Breast epithelium (tissue), 4 donors: ENCODE measurements around the gene RALY. TPM values are rescaled to one million over a fixed set of nuclear protein-coding genes. Genes with fewer than 3 reads are reported as not detected.

Experiments used
- DNase-seq, 2 donors: peaks; one replicate each; pipeline ENCODE4 v3.0.0-alpha.2; 2019; ENCODE audit warnings: low spot score in 2 of 2
- H3K27ac ChIP-seq, 2 donors: fragments of 200-600 bp; sonication (generic) in 1 of 2; one replicate each; pipeline ENCODE4 v1.5.1; 2016 to 2019; ENCODE audit warnings: mild to moderate bottlenecking in 1 of 2
- H3K27me3 ChIP-seq, 2 donors: fragments of 200-600 bp; sonication (generic) in 1 of 2; one replicate each; pipeline versions ENCODE4 v1.5.1 to v1.6.0; 2017 to 2019; ENCODE audit warnings: control low read depth in 1 of 2, mild to moderate bottlenecking in 1 of 2
- H3K36me3 ChIP-seq: fragments of 200-600 bp; one replicate; pipeline ENCODE4 v1.5.1; 2019
- H3K4me1 ChIP-seq, 2 donors: fragments of 200-600 bp; sonication (generic); one replicate each; pipeline ENCODE4 v1.5.1; 2016 to 2019; ENCODE audit warnings: control low read depth in 1 of 2
- H3K4me3 ChIP-seq, 3 donors: fragments of 200-600 bp; sonication (generic); 1 replicate in 2 of 3; 2 replicates in 1 of 3; pipeline ENCODE4 v1.5.1; 2016 to 2019; ENCODE audit warnings: mild to moderate bottlenecking in 3 of 3, moderate library complexity in 2 of 3
- H3K9me3 ChIP-seq, 2 donors: fragments of 200-600 bp; sonication (generic) in 1 of 2; one replicate each; pipeline ENCODE4 v1.5.1; 2016 to 2019; ENCODE audit warnings: control low read depth in 1 of 2
- POLR2A ChIP-seq: fragments of 450-650 bp; IDR thresholded peaks from one replicate; pipeline ENCODE4 v1.6.1; 2016; ENCODE audit warnings: antibody characterized with exemption, mild to moderate bottlenecking, moderate library complexity
- POLR2AphosphoS5 ChIP-seq, 3 donors: sonication (generic); formaldehyde crosslinking; IDR thresholded peaks; one replicate each; pipeline ENCODE4 v1.6.1; 2017; ENCODE audit warnings: antibody characterized with exemption in 3 of 3
- intact Hi-C: fragments of 100-400 bp; cut with DNase I; formaldehyde crosslinking; loops from one replicate; pipeline ENCODE4 v1.15.1; 2023; ENCODE audit warnings: low total_unique reads
- total RNA-seq, 3 donors: library from RNA; depleted of rRNA; stranded (reverse); fragments of >200 nt; gene quantifications; one replicate each; pipeline ENCODE4 v1.1.0, GENCODE V29; 2016
- TF ChIP-seq, protein P1 (sequence below), 3 donors: fragments of 450-650 bp; IDR thresholded peaks; one replicate each; pipeline ENCODE4 v1.5.1; 2016 to 2017; ENCODE audit warnings: antibody characterized with exemption in 3 of 3, mild to moderate bottlenecking in 3 of 3, moderate library complexity in 3 of 3

RALY gene
- total RNA-seq, 3 donors from 2014 or later = 73.5 to 120 (median 96.4) TPM

DNA sequence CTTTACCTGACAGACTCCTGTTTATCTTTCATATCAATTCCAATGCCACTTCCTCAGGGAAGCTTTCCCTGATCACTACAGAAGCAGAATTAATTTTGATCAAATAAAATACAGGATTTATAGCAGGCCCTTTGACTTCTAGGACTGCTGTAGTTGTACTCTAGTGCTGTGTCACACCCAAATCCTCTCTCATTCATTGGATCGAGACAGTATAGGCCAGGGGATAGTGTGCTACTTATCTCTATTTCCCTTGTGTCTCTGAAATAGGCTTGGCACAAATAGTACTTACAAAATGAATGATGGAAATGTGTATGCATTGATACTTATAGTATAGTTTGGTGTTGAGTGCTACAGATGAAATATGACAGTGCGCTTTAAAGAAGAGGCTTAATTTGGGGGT lies 19.8 kb downstream of the RALY start:
- Histone ChIP-seq H3K4me1 (peaks cover 0 to 2% of the 10 kb centered on the region in 2 donors), H3K4me3 (no peak overlapping the region), H3K9me3 (no peaks in the 10 kb centered on the region), H3K27ac (no peak overlapping the region), H3K36me3 (no peaks in the 10 kb centered on the region), H3K27me3 (no peaks in the 10 kb centered on the region)
- DNase-seq = no peak
- TF ChIP-seq, protein P1, sequence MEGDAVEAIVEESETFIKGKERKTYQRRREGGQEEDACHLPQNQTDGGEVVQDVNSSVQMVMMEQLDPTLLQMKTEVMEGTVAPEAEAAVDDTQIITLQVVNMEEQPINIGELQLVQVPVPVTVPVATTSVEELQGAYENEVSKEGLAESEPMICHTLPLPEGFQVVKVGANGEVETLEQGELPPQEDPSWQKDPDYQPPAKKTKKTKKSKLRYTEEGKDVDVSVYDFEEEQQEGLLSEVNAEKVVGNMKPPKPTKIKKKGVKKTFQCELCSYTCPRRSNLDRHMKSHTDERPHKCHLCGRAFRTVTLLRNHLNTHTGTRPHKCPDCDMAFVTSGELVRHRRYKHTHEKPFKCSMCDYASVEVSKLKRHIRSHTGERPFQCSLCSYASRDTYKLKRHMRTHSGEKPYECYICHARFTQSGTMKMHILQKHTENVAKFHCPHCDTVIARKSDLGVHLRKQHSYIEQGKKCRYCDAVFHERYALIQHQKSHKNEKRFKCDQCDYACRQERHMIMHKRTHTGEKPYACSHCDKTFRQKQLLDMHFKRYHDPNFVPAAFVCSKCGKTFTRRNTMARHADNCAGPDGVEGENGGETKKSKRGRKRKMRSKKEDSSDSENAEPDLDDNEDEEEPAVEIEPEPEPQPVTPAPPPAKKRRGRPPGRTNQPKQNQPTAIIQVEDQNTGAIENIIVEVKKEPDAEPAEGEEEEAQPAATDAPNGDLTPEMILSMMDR (IDR thresholded peaks at IDR 0.05) = no peak
- no peak for TF ChIP-seq POLR2AphosphoS5 (IDR thresholded peaks at IDR 0.05)
- TF ChIP-seq POLR2A = no peak
- intact Hi-C loops = no loop called here

DNA sequence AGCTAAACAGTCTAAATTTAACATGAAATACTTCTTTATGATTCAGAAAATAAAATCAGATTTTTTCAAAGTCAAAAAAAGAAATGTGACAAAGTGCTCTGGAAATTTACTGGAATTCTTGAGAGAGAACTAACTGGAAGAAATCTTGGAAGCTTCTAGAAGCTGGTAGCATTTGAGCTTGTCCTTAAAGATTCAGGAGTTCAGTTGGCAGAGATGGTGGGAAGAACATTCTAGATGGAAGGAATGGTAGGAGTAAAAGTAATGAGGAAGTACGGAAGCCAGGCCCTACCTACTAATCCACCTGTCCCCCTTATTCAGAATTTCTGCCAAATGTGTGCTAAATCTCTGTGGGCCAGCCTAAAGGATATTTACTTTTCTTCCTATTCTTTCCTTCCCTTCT lies 21.2 kb downstream of the RALY start:
- peaks cover 0 to 2% of the 10 kb centered on the region in 2 donors for H3K4me1 ChIP-seq

DNA sequence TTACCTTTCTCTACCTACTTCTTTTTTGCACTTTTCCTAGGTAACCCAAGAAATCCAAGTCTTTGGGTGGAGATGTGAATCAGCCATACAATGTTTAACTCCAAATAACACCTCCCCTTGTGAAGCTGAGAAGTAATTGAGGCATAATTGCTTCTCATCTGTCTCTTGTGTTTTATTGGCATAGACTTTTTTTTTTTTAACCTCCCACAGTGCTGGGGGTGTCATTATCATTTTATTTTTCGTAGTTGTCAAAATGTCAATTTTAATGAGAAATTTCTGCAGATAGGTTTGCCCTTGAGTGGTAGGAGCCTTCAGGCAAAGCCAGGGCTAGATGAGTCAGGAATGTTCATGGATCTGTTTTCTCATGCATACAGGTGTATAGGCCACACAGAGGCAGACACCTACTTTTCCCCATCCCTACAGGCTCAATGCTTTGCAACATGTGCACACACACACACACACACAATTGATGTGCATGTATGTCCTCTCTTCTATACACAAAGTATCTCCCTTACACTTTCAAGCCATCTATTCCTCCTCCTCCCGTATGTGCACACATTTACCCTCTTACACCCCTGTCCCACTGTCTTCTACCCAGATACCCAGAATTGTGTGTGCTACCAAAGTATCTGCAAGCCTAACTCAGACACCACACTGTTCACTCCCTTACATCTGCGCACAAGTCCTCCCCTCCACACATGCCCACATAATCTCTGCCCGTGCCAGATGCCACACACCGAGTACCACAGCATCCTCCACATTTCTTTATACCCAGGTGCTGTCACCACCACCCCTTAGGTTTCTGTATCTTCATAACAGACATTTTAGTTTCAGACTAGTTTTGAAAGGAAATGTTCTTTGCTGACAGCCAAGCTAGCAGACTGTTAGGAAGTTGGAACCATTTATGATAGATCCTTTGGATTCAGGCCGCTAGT lies 22.0 kb downstream of the RALY start:
- intact Hi-C loops = no loop called here
- Histone ChIP-seq H3K9me3 (no peaks in the 10 kb centered on the region), H3K27ac (no peak overlapping the region), H3K4me1 (peaks cover 0 to 2% of the 10 kb centered on the region in 2 donors), H3K36me3 (no peaks in the 10 kb centered on the region), H3K27me3 (no peaks in the 10 kb centered on the region), H3K4me3 (no peak overlapping the region)
- DNase-seq = no peak
- TF ChIP-seq POLR2A = no peak
- TF ChIP-seq POLR2AphosphoS5 (IDR thresholded peaks at IDR 0.05) = no peak
- TF ChIP-seq, protein P1 (IDR thresholded peaks at IDR 0.05) = no peak

More for the DNA sequence above, 21.2 kb downstream of the RALY start:
- H3K36me3 ChIP-seq = no peaks in the 10 kb centered on the region
- no peak overlapping the region for H3K27ac ChIP-seq
- no peaks in the 10 kb centered on the region for H3K27me3 ChIP-seq
- no peak overlapping the region for H3K4me3 ChIP-seq
- no peak for TF ChIP-seq POLR2A
- H3K9me3 ChIP-seq = no peaks in the 10 kb centered on the region
- intact Hi-C loops = no loop called here
- DNase-seq = no peak

DNA sequence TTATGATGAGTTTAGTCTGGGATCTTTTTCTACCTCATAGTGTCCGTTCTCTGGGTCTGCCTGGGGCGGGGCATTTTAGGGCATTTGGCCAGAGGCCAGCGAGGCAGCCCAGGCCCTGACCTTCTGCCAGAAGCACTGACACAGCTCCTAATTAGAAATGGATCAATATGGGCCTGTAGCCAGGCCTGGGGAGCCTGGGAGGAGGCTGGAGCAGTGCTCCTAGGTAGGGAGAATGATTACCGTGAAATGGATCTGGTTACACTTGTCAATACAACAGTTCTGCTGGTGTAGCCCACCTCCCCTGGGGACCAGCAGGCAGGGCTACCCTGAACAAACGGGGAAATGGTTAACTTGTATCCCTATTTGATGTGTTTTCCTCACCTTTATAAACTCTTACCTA lies 23.0 kb downstream of the RALY start:
- intact Hi-C loops = no loop called here
- DNase-seq = no peak
- no peaks in the 10 kb centered on the region for H3K9me3 ChIP-seq
- peaks cover 0 to 2% of the 10 kb centered on the region in 2 donors for H3K4me1 ChIP-seq
- H3K4me3 ChIP-seq = no peak overlapping the region
- H3K27me3 ChIP-seq = no peaks in the 10 kb centered on the region
- TF ChIP-seq POLR2A (no peak), POLR2AphosphoS5 (IDR thresholded peaks at IDR 0.05) (no peak)
- TF ChIP-seq, protein P1 (IDR thresholded peaks at IDR 0.05) = no peak
- H3K36me3 ChIP-seq = no peaks in the 10 kb centered on the region
- no peak overlapping the region for H3K27ac ChIP-seq

DNA sequence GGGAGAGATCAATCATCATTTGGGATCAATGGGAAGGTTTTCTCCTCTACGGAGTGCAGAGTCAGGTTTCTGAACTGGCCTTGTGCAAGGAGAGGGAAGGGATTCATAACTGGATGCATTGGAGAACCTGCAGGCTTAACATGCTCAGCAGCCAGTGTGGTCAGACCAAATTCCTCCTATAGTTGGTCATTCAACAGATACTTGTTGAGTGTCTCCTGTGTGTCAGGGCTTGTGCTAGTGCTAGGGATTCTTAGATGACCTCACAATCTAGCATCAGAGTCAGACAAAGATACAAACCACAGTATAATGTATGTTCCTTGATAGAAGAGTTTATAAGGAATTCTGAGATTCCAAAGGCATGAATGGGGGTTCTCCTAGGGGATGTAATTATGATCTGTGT lies 23.9 kb downstream of the RALY start:
- intact Hi-C loops = no loop called here
- Histone ChIP-seq H3K27ac (no peak overlapping the region), H3K9me3 (no peaks in the 10 kb centered on the region), H3K27me3 (no peaks in the 10 kb centered on the region), H3K4me3 (no peak overlapping the region), H3K36me3 (no peaks in the 10 kb centered on the region), H3K4me1 (peaks cover 0 to 2% of the 10 kb centered on the region in 2 donors)
- DNase-seq = no peak
- TF ChIP-seq POLR2AphosphoS5 (IDR thresholded peaks at IDR 0.05) (no peak), POLR2A (no peak)
- TF ChIP-seq, protein P1 (IDR thresholded peaks at IDR 0.05) = no peak
